Measurements from ENCODE around the gene GNG7. TPM values are rescaled to one million over a fixed set of nuclear protein-coding genes. Genes with fewer than 3 reads are reported as not detected.
A peak's percentile ranks its signal among the peaks of the same experiment; 100 is the strongest.

GNG7 gene
- total RNA-seq, 1 experiment from 2014 or later: 7.7 TPM

DNA sequence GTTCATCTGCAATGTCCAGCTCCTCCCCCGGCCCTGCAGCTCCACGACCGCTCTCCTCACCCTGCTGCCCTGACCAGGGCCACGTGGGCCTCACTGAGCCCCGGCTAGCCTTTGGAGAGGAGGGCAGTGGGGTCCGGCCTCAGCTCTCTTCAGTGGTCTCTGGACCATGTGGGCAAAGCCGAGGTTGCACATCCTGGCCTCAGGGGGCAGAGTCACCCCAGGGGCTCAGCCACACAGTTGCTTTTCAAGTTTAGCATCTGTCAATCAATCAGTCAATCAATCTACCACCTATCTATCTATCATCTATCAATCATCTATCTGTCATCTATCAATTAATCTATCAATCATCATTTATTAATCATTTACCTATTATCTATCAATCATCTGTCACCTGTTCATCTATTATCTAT is 21.7 kb upstream of the GNG7 start:
- no peak overlapping the region for H2BK20ac ChIP-seq (ENCODE audit: low read depth, low read length, poor library complexity, severe bottlenecking)
- H3K9ac ChIP-seq (ENCODE audit: extremely low read depth, insufficient read length, low read length): no peak overlapping the region
- no peak overlapping the region for H4K5ac ChIP-seq (ENCODE audit: insufficient read length, low read depth, low read length)
- DNase-seq: no peak
- Mint-ChIP-seq H3K36me3 (ENCODE audit: insufficient read depth in 1 of 3, low read depth in 3 of 3) (no peaks in the 10 kb centered on the region), H3K27ac (no peak overlapping the region), H3K27me3 (ENCODE audit: low read depth) (peaks cover 56% of the 10 kb centered on the region), H3K9me3 (no peaks in the 10 kb centered on the region), H3K4me3 (no peak overlapping the region), H3K4me1 (peaks cover 9 to 23% of the 10 kb centered on the region in 2 experiments)
- no peaks in the 10 kb centered on the region for H3K79me2 ChIP-seq (ENCODE audit: insufficient read depth, low read length)
- H4K20me1 ChIP-seq (ENCODE audit: control insufficient read depth, insufficient read depth, insufficient read length): peaks cover 3% of the 10 kb centered on the region
- no peak overlapping the region for H3K14ac ChIP-seq (ENCODE audit: insufficient read depth, low read length)
- no peak overlapping the region for H4K91ac ChIP-seq (ENCODE audit: insufficient read length, low read depth, low read length)
- H2AFZ ChIP-seq (ENCODE audit: low read length): no peak overlapping the region
- H3K4ac ChIP-seq (ENCODE audit: low read depth, low read length): no peak overlapping the region
- no peak overlapping the region for H3K4me2 ChIP-seq (ENCODE audit: insufficient read depth, insufficient read length, low read length)
- H3K27me3 ChIP-seq (ENCODE audit: insufficient read depth, low read length): no peaks in the 10 kb centered on the region
- no peak overlapping the region for H3K56ac ChIP-seq (ENCODE audit: insufficient read length, low read depth, low read length)
- H2BK5ac ChIP-seq (ENCODE audit: insufficient read length, low read length): no peak overlapping the region
- H3K79me1 ChIP-seq (ENCODE audit: insufficient read depth, low read depth, low read length, poor library complexity, severe bottlenecking): no peaks in the 10 kb centered on the region
- no peak overlapping the region for H3K23ac ChIP-seq (ENCODE audit: insufficient read length, low read depth, low read length)
- TF ChIP-seq, protein P1, sequence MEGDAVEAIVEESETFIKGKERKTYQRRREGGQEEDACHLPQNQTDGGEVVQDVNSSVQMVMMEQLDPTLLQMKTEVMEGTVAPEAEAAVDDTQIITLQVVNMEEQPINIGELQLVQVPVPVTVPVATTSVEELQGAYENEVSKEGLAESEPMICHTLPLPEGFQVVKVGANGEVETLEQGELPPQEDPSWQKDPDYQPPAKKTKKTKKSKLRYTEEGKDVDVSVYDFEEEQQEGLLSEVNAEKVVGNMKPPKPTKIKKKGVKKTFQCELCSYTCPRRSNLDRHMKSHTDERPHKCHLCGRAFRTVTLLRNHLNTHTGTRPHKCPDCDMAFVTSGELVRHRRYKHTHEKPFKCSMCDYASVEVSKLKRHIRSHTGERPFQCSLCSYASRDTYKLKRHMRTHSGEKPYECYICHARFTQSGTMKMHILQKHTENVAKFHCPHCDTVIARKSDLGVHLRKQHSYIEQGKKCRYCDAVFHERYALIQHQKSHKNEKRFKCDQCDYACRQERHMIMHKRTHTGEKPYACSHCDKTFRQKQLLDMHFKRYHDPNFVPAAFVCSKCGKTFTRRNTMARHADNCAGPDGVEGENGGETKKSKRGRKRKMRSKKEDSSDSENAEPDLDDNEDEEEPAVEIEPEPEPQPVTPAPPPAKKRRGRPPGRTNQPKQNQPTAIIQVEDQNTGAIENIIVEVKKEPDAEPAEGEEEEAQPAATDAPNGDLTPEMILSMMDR (conservative IDR thresholded peaks at IDR 0.05): peak; percentile 40
- no peak overlapping the region for H4K8ac ChIP-seq (replicated peaks; ENCODE audit: insufficient read length, low read depth, low read length)
- H3T11ph ChIP-seq (ENCODE audit: low read length): no peak overlapping the region
- H3K9me3 ChIP-seq (ENCODE audit: control insufficient read depth, low read depth, low read length): no peaks in the 10 kb centered on the region
- H2BK15ac ChIP-seq (ENCODE audit: low read depth, low read length): no peak overlapping the region
- no CpG with 5 or more reads among the region's 7 CpGs for WGBS (ENCODE audit: extremely low coverage, insufficient read length, low lambda C conversion rate)
- no peak overlapping the region for H3K27ac ChIP-seq (ENCODE audit: insufficient read length, low read depth, low read length)
- peaks cover 7% of the 10 kb centered on the region for H3K23me2 ChIP-seq (ENCODE audit: insufficient read length, low read depth, low read length, poor library complexity, severe bottlenecking)
- no peak overlapping the region for H2BK12ac ChIP-seq (ENCODE audit: insufficient read length, low read depth, low read length)
- H3K4me1 ChIP-seq (ENCODE audit: insufficient read depth, low read length): no peaks in the 10 kb centered on the region; the same call in 1 of the 2 replicates
- H2BK120ac ChIP-seq (ENCODE audit: low read depth, low read length, poor library complexity, severe bottlenecking): no peak overlapping the region
- no peak overlapping the region for H3K18ac ChIP-seq (ENCODE audit: insufficient read length, low read depth, low read length)
- H2AK5ac ChIP-seq (ENCODE audit: insufficient read length, low read length): no peak overlapping the region
